HG03135 (cell line): Measurements from ENCODE around the gene LBP.
"Not testable (repeated sequence)": the region's sequence is repeated elsewhere in the genome, so short reads cannot be mapped to it uniquely, and the experiment has no call there.

Source experiments
- ATAC-seq: cut with Tn5 transposase; IDR thresholded peaks from one replicate; pipeline ENCODE4 v1.9.1; 2021; ENCODE audit warnings: mild to moderate bottlenecking, moderate library complexity; ENCODE audit not compliant: unreplicated experiment

The LBP gene

DNA sequence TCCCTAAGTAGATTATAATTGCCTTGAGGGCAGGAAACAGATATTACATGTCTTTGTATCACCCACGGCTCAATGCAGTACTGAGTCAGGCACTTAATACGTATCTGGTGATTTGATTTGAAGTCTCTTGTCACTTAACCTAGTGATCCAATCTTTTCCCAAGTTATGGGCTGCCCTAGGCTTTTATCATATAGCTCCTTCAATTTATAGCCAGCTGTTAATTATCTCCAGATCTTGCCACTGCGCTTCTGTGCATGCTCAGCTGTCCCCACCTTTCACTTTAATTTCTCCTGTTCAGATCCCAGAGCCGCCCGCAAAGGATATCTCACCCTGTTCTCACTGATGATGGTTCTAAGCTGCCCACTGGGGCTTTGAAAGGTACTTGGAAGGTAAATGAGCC lies 47.0 kb downstream of the LBP start:
- ATAC-seq = no peak

DNA sequence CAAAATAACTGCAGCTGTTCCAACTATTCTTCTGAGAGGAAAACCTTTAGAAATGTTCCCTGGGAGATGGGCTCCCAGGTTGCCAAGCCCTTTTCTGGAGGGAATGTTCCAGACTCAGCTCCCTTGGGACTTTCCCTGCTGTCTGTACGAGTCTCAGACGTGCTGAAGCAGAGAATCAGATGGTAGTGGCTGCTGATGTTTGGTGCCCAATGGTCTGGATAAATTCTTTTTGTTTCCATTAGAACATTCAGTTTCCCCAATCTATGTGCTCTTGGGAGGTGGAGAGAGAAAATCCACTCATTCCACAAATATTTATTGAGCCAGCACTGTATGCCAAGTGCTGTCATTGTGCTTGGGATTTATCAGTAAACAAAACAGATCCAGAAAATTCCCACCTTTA lies 48.9 kb downstream of the LBP start:
- ATAC-seq = no peak

DNA sequence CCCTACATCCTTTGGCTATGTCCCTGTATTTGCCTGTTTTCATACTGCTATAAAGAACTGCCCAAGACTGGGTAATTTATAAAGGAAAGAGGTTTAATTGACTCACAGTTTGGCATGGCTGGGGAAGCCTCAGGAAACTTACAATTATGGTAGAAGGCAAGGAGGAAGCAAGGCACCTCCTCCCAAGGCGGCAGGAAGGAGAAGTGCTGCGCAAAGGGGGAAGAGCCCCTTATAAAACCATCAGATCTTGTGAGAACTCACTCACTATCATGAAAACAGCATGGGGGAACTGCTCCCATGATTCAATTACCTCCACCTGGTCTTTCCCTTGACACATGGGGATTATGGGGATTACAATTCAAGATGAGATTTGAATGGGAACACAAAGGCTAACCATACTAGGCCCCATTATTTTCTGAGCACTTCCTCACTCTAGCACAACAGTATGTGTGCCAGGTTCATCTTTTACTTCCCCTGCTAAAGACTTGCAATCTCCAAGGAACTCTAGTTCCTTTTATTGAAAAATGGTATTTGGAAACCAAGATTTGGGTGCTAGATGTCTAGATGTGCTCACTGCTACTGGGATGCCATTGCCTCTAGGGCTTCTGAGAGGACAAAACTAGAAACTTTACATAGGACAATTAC lies 49.6 kb downstream of the LBP start:
- ATAC-seq = not testable (repeated sequence)

DNA sequence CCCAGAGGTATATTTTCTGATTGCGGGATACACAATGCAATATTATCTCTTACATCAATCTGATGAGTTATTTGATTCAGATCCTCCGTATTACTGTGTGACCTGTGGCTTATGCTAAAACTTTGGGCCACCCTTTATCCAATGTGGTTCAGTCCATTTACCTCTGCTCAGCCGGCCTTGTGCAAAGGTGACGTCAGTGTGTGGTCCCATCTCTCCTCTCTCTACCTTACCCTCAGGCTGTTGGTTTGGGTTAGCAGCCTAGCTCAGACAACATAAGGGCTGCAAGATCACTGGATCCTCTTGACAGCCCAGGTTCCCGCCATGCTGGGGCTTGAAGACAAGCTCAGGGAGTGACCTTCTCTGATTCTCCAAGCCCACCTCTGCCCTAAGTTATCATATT lies 55.8 kb downstream of the LBP start:
- no peak for ATAC-seq

DNA sequence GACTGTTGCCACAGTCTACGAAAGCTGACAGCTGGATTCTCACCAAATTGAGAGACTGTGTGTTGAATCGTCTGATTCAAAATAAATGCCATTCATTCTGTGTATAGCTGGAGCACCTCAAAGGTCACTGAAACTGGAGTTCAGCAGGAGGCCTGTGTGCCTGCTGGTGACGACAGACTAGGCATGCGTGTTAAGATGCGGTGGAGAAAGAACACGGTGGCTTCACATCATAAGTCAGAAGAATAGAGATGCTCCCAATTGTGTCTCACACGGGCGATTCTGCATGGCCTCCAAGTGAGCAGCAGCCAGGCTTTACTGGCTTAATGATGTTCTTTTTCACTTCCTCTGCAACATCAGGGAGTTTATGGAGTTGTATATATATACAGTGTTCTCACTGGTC lies 56.5 kb downstream of the LBP start:
- ATAC-seq = no peak

DNA sequence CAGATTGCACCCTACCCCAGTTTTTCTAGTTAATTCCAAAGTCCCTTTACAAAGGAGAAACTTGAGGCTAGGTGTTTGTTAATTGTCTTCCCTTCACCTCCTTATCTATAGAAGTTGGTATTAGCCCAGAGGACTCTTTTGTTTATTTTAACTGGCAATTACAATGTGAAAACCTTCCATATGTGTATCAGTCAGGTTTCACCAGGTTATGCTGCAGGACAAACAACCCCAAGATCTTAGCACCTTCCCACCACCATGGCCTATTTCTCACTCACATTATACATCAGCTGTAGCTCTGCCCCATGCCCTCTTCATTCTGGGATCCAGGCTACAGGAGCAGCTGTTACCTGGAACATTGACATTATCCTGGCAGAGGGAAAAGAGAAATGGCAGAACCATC lies 57.7 kb downstream of the LBP start:
- no peak for ATAC-seq

DNA sequence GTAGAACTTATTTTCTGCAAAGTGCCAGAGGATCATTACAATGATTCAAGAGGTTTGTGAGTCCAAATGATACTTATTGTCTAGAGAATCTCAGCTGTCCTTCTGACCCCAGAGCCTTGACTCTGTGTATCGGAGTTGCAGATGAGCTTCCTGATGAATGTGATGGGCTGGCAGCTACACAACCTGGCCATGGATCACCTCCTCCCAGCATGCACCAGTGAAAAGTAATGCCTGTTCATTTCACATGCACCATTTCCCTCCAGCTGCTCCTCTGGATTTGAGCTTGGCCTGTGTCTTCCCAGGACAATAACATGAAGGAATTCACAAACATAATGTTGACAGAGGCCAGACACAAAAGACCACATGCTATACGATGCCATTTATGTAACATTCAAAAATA lies 58.9 kb downstream of the LBP start:
- ATAC-seq = no peak

DNA sequence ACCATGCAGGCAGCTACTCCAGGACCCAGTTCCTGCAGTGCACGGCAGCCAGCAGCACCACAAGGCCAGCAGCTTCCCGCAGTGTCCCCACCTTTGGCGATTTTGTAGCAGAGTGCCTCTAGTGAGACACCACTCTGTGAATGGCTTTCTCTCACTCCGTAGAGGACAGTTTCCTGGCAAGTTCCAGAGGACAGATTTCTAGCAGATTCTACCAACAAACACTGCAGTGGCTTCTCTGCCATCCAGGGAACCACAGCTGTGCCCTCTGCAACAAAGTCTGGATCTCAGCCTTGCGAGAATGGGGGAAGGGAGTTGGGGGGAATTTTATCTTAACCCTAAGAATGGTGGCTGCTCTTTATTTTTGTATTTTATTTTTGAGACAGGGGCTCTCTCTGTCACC lies 60.2 kb downstream of the LBP start:
- no peak for ATAC-seq

DNA sequence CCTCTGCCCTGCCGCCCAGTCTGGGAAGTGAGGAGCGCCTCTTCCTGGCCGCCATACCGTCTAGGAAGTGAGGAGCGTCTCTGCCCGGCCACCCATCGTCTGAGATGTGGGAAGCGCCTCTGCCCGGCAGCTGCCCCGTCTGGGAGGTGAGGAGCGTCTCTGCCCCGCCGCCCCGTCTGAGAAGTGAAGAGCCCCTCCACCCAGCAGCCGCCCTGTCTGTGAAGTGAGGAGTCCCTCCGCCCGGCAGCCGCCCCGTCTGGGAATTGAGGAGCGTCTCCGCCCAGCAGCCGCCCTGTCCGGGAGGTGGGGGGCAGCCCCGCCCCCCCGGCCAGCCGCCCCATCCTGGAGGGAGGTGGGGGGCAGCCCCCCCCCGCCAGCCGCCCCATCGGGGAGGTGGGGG lies 61.0 kb downstream of the LBP start:
- ATAC-seq = no peak

DNA sequence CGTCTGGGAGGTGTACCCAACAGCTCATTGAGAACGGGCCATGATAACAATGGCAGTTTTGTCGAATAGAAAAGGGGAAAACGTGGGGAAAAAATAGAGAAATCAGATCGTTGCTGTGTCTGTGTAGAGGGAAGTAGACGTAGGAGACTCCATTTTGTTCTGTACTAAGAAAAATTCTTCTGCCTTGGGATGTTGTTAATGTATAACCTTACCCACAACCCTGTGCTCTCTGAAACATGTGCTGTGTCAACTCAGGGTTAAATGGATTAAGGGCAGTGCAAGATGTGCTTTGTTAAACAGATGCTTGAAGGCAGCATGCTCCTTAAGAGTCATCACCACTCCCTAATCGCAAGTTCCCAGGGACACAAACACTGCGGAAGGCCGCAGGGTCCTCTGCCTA lies 61.5 kb downstream of the LBP start:
- not testable (repeated sequence) for ATAC-seq

DNA sequence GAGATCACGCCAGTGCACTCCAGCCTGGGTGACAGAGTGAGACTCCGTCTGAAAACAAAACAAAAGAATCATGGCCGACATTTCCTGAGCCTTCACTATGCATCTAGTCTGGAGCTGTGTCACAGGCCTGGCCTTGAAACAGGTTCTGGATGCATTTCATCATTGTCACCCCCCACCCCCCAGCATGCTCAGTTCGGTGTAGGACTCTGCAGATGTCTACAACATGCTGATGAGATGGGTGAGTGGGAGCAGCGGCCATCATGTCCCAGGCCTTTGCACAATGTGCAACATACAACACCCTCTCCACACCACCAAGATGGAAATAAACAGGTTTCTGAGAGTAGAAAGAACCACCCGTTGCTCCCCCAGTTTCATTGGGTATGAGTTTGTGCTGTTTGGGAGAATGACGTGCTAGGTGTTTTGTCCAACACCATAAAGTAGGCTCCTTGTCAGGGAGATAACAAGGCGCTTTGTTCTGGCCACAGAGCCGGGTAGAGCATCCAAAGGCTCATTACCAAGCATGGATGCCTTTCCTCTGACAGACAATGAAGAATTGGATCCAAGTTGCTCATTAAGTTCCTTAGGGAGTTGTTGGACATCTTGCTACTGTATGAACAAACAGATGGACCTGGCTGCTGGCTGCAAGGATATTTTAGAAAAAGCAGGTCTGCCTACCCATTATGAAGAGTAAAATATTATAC lies 66.7 kb downstream of the LBP start:
- ATAC-seq = no peak

DNA sequence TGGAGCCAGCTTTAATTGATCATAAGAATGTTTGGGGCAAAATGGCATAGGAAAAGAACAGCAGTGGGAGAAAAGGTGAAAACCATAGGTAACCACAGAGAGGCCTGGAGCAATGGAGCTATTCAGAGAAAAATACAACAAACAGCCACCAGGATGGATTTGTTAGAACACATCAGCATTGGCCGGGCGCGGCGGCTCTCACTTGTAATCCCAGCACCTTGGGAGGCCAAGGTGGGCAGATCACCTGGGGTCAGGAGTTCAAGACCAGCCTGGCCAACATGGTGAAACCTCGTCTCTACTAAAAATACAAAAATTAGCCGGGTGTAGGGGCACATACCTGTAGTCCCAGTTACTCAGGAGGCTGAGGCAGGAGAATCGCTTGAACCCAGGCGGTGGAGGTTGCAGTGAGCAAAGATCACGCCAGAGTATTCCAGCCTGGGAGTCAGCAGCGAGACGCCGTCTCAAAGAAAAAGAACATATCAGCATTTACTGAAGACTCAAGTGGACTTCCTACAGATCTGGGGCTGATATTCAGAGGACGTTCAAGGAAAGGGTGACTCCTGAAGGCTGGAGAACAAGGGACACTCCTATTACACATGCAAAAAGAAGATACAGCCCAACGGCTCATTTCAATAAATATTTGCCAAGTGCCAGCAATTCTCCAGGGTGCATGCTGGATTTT lies 68.6 kb downstream of the LBP start:
- ATAC-seq = no peak

DNA sequence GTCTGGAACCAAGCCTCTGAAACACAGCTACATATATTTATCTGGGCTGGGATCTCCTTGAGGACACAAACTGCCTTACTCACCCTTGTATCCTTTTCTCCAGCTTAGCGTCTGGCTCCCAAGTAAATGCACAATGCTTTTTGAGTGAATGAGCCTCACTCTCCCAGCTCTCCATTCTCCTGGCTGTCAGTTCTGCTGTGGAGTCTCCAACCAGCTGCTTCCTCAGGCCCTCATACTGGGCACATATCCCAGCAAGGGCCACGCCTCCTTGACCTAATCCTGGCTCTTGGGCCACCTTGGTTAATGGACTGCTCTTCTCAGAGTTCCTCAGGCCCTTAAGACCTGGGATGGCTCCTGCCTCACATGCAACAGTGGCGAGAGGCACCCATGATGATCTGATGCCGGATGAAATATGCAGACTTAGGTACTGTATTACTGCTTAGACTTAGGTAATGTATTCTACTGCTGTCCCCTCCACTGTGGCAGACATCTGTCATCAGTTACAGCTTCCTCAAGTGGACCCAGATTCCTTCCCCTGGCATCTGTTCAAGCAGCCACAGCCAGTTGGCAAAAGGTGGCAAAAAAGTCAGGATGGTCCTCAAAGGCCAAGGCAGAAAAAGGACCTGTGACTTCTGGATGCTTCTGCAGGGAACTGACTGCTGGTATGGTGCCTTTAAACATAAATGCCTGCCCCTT lies 72.4 kb downstream of the LBP start:
- no peak for ATAC-seq

DNA sequence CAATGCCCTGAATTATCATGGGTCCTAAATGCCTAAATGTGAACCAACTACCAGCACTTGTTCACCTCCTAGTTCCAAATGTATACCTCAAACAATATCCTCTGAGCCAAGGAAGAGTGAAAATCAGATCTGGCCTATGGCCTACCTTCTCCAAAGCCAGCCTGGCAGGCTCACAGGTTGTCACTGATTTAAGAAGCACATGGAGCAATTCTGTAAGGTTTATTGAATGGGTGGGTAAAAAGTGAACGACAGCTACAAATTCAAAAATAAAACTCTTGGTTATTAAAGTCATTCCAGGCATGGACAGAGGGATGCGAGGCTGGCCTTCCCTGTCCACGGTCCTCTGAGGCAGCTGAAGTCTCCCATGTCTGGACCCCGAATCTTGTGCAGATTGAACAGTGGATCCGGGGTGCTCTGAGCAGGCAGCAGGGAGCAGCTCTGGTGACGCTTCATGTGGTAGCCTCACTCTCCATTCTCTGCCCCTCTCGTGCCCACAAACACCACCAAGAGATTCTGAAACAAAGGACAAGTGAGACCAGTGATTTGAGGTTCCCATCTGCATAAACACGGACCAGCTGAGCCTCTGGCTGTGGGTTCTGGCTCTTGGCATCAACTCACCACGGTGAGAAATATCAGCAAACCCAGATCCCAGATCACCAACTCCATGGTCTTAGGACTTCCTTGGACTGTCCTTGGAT lies 74.3 kb downstream of the LBP start:
- ATAC-seq = no peak

DNA sequence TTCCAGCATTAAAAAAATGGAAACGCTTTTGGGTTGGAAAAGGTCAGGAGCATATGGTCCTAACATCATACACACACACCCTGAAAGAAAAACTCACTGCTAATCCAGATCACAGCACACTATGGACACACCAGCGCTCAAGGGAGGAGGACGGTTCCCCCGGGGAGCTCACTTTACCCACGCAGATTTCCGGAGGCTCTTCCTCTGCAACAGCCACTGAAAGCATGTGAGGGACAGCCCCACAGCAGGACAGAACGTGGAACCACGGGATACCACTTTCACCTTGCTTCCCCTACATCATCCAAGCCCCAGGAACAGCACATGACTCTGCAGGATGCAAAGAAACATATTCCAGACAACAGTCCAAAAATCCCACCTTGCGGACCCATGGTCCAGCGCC lies 75.6 kb downstream of the LBP start:
- no peak for ATAC-seq

DNA sequence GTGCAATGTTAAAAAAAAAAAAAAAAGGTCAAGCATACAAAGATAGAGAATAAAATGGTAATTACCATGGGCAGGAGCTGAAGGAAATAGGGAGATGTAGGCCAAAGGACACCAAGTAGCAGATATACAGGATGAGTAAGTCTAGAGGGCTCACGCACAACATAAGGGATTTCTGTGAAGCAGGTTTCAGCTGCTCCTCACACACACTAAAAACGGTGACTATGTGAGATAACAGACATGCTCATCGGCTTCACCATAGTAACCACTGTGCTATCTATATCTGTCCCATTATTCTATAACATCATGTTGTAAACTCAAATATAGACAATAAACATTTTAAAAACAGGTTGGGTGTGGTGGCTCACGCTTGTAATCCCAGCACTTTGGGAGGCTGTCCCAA lies 77.3 kb downstream of the LBP start:
- ATAC-seq = no peak

DNA sequence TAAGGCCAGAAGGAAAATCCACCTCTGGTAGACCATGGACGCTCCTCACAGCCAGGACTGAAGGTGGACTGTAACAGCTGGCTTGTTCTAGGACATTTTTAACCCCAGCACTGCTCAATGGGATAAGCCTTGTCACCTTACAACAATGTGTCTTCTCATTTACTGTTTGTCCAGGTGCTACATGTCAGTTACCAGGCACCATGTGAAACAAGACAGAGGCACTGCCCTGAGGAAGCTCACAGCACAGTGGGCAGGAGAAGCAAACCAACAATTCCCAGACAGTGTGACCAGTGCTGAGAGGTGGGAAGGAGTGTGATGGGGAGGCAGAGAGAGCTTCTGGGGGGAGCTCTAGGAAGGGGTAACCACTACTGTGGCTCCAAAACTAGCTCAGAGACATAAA lies 78.1 kb downstream of the LBP start:
- no peak for ATAC-seq

DNA sequence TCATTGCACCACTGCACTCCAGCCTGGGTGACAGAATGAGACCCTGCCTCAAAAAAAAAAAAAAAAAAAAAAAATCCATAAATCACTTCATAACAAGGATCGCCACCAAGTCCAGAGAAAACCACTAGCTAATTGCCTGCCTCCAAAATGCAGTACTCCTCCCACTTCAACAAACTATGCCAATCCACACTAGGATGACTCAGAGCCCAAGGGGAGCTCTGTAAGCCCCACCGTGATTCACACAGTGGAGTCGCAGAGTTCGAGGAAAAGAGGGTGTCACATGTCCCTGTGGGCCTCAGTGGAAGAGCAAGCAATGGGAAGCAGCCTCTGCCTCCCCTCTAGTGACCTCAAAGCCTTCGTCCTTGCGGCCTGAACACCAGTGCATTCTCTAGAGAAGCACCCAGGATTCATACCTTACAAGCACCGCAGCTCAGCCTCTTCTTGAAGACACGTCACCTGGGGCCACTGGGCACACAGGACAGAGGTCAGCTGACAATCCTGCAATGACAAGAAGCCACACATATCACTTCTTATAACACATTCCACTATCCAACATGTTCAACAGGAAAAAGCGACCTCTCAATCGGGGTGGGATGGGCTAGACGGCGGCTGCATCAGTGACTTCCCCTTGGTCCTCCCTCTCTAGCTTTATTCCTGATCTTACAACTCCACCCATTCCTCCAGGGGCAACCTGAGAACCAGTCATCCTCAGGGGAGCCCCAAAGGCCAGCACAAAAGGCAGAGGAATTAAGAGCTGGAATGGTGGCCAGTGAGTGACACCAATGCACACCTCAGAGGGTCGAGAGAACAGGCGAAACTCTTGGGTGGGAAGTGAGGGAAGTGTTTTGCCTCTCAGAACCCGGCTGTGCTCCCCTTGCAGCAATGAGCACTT lies 80.0 kb downstream of the LBP start:
- no peak for ATAC-seq
